HG03558 (cell line): ENCODE data around the gene PCDH18.
"Not testable (repeated sequence)": the region's sequence is repeated elsewhere in the genome, so short reads cannot be mapped to it uniquely, and the experiment has no call there.

Experiments used
- ATAC-seq: cut with Tn5 transposase; IDR thresholded peaks from one replicate; pipeline ENCODE4 v1.9.1; 2021; ENCODE audit warnings: moderate number of reproducible peaks; ENCODE audit not compliant: unreplicated experiment; ENCODE audit errors: extremely low read depth

PCDH18 gene

GRCh38 chr4:137530176-137530575, 2.1 kb downstream of the PCDH18 start:
- ATAC-seq: no peak

- ATAC-seq: no peak
Measured at GRCh38 chr4:137529432-137529831, 2.9 kb downstream of the PCDH18 start.

- ATAC-seq: no peak
Measured at GRCh38 chr4:137528673-137529072, 3.6 kb downstream of the PCDH18 start.

- no peak for ATAC-seq
Measured at GRCh38 chr4:137526681-137527080, 5.6 kb downstream of the PCDH18 start.

GRCh38 chr4:137524725-137525369, 7.4 kb downstream of the PCDH18 start:
- ATAC-seq: no peak

GRCh38 chr4:137523329-137523728, 9.0 kb downstream of the PCDH18 start:
- ATAC-seq: no peak

- ATAC-seq: no peak
Measured at GRCh38 chr4:137521053-137521452, 11.2 kb downstream of the PCDH18 start.

GRCh38 chr4:137519406-137519805, 12.9 kb downstream of the PCDH18 start:
- ATAC-seq: no peak

GRCh38 chr4:137517323-137517722, 15.0 kb downstream of the PCDH18 start:
- ATAC-seq: not testable (repeated sequence)

GRCh38 chr4:137514406-137515111, 17.7 kb downstream of the PCDH18 start:
- ATAC-seq: no peak

GRCh38 chr4:137510557-137511265, 21.6 kb downstream of the PCDH18 start:
- ATAC-seq: no peak

GRCh38 chr4:137509855-137510282, 22.4 kb downstream of the PCDH18 start:
- ATAC-seq: no peak

GRCh38 chr4:137502339-137503129, 29.8 kb downstream of the PCDH18 start:
- ATAC-seq: no peak

- ATAC-seq: not testable (repeated sequence)
Measured at GRCh38 chr4:137496267-137496666, 36.0 kb downstream of the PCDH18 start.

- ATAC-seq: no peak
Measured at GRCh38 chr4:137495578-137495977, 36.7 kb downstream of the PCDH18 start.

- not testable (repeated sequence) for ATAC-seq
Measured at GRCh38 chr4:137483313-137483959, 48.9 kb downstream of the PCDH18 start.

- ATAC-seq: not testable (repeated sequence)
Measured at GRCh38 chr4:137479657-137480056, 52.6 kb downstream of the PCDH18 start.

GRCh38 chr4:137476345-137476744, 55.9 kb downstream of the PCDH18 start:
- no peak for ATAC-seq

- no peak for ATAC-seq
Measured at GRCh38 chr4:137474711-137475301, 57.5 kb downstream of the PCDH18 start.

- no peak for ATAC-seq
Measured at GRCh38 chr4:137471895-137472294, 60.4 kb downstream of the PCDH18 start.
